ENCODE data around the gene COG7.
"Not testable (repeated sequence)": the region's sequence is repeated elsewhere in the genome, so short reads cannot be mapped to it uniquely, and the experiment has no call there.

Gene COG7

GRCh38 chr16:23382279-23382678 is 70.7 kb downstream of the COG7 start:
- no peak for DNase-seq

GRCh38 chr16:23381702-23382101 is 71.3 kb downstream of the COG7 start:
- DNase-seq: not testable (repeated sequence)

- no peak for DNase-seq
Observed at GRCh38 chr16:23380501-23380951, 72.5 kb downstream of the COG7 start.

- no peak for DNase-seq
Observed at GRCh38 chr16:23379707-23380106, 73.3 kb downstream of the COG7 start.

GRCh38 chr16:23378921-23379320 is 74.1 kb downstream of the COG7 start:
- no peak for DNase-seq

GRCh38 chr16:23378256-23378655 is 74.7 kb downstream of the COG7 start:
- DNase-seq: no peak

GRCh38 chr16:23377071-23377931 is 75.7 kb downstream of the COG7 start:
- DNase-seq: no peak

- DNase-seq: no peak
Observed at GRCh38 chr16:23375643-23376042, 77.3 kb downstream of the COG7 start.

- no peak for DNase-seq
Observed at GRCh38 chr16:23374721-23375510, 78.1 kb downstream of the COG7 start.

- DNase-seq: no peak
Observed at GRCh38 chr16:23373436-23374219, 79.4 kb downstream of the COG7 start.

- no peak for DNase-seq
Observed at GRCh38 chr16:23371368-23371767, 81.6 kb downstream of the COG7 start.

- DNase-seq: no peak
Observed at GRCh38 chr16:23369416-23369815, 83.6 kb downstream of the COG7 start.

- DNase-seq: no peak
Observed at GRCh38 chr16:23368469-23368868, 84.5 kb downstream of the COG7 start.

GRCh38 chr16:23367988-23368387 is 85.0 kb downstream of the COG7 start:
- DNase-seq: no peak

- DNase-seq: no peak
Observed at GRCh38 chr16:23367564-23367963, 85.4 kb downstream of the COG7 start.

- DNase-seq: not testable (repeated sequence)
Observed at GRCh38 chr16:23366341-23366740, 86.6 kb downstream of the COG7 start.

- peak; percentile 91 for DNase-seq
Observed at GRCh38 chr16:23365602-23366240, 87.3 kb downstream of the COG7 start.

GRCh38 chr16:23362460-23363317 is 90.3 kb downstream of the COG7 start:
- DNase-seq: peak; percentile 94

- DNase-seq: no peak
Observed at GRCh38 chr16:23359092-23359760, 93.8 kb downstream of the COG7 start.

GRCh38 chr16:23357761-23358290 is 95.2 kb downstream of the COG7 start:
- peak; percentile 59 for DNase-seq

GRCh38 chr16:23356941-23357340 is 96.0 kb downstream of the COG7 start:
- DNase-seq: no peak
